ENCODE data around the gene CACNB4.

- TF ChIP-seq TAF1 (IDR thresholded peaks at IDR 0.05; ENCODE audit: control insufficient read depth, extremely low read depth, insufficient read depth, low read length, severe bottlenecking) = no peak
- TF ChIP-seq MTA1 (IDR thresholded peaks at IDR 0.05; ENCODE audit: borderline replicate concordance) = no peak
- no peak for TF ChIP-seq TEAD4 (IDR thresholded peaks at IDR 0.05; ENCODE audit: low read length)
- no peak for TF ChIP-seq TEAD4 (CRISPR knock-in tag; IDR thresholded peaks at IDR 0.05; ENCODE audit: borderline replicate concordance)
- TF ChIP-seq ZHX1 (conservative IDR thresholded peaks at IDR 0.05; ENCODE audit: low read length) = no peak
- TF ChIP-seq CTCF (IDR thresholded peaks at IDR 0.05 in 2 of 3, conservative IDR thresholded peaks at IDR 0.05 in 1 of 3; ENCODE audit: insufficient read depth in 2 of 3, low read depth in 1 of 3, low read length in 3 of 3) = no peak
- TF ChIP-seq POLR2A (conservative IDR thresholded peaks at IDR 0.05) = no peak
- no peak for TF ChIP-seq EP300 (IDR thresholded peaks at IDR 0.05; ENCODE audit: low read length)
- TF ChIP-seq RAD51 (IDR thresholded peaks at IDR 0.05; ENCODE audit: borderline replicate concordance, low read depth) = no peak
- TF ChIP-seq MLLT1 (IDR thresholded peaks at IDR 0.05) = no peak
- TF ChIP-seq ETV6 (IDR thresholded peaks at IDR 0.05; ENCODE audit: borderline replicate concordance in 1 of 2, low read depth in 2 of 2, low read length in 1 of 2) = no peak
- TF ChIP-seq ETV6 (CRISPR knock-in tag; IDR thresholded peaks at IDR 0.05; ENCODE audit: borderline replicate concordance) = no peak
- TF ChIP-seq MLX (CRISPR knock-in tag; conservative IDR thresholded peaks at IDR 0.05) = no peak
- TF ChIP-seq BCLAF1 (IDR thresholded peaks at IDR 0.05; ENCODE audit: borderline replicate concordance in 1 of 2, control insufficient read depth in 1 of 2, low read depth in 2 of 2, low read length in 1 of 2) = no peak
Observed at GRCh38 chr2:151904021-151904420, 194.8 kb downstream of the CACNB4 start.

All from K562 (cell line).